Glomerular visceral epithelial cell (primary cell): ENCODE data around the gene DLGAP1.
A peak's percentile ranks its signal among the peaks of the same experiment; 100 is the strongest.

Source experiments
- DNase-seq: peaks from one replicate; pipeline ENCODE4 v3.0.0-alpha.2; 2016; ENCODE audit errors: extremely low spot score

The DLGAP1 gene

GRCh38 chr18:3947383-3947782 lies 507.7 kb downstream of the DLGAP1 start:
- DNase-seq, result no peak

- no peak for DNase-seq
These were observed 519.8 kb downstream of the DLGAP1 start for GRCh38 chr18:3935305-3935704.

- DNase-seq, result no peak
These were observed 522.8 kb downstream of the DLGAP1 start for GRCh38 chr18:3932276-3932675.

GRCh38 chr18:3931542-3932112 lies 523.5 kb downstream of the DLGAP1 start:
- no peak for DNase-seq

- DNase-seq, result no peak
These were observed 524.1 kb downstream of the DLGAP1 start for GRCh38 chr18:3931013-3931315.

DNA sequence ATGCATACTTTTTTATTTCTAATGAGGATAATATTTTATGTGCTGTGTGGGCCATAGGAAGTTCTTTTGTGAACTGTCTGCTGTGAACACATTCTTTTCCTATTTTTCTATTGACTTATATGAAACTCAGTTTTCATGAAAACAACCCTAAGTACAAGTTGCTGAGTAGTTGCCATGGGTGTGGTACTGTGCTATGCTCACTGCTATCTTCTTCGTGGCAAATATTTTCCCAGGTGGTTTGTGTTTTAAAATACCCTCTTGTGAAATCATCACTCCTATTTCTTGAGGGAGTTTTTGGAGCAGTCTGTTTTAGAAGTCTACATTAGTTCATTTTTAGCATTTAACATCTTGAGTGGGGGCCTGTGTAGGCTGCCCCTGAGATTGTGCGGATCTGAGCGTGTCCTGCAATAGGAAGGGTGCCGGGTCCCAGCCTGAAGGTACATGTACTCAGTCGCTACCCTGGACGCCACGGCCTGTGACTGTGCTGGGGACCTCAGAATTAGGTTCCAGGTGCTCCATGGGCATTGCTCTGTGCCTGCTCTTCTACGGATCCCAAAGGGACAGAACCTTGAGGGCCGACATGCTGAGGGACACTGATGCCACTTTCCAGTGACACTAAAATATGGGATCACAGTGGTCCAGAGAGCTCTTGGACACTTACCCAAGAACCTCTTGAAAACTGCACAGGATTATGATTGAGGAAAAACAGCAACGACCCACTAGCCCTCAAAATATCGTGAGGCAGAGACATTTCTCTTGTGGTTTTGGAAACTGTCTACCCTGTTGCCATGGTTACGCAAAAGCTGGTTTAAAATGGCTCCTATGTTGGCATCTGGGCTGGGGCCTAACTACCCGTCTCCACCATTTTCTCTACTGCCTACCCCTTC lies 524.7 kb downstream of the DLGAP1 start:
- DNase-seq, result no peak

GRCh38 chr18:3924455-3924854 lies 530.7 kb downstream of the DLGAP1 start:
- no peak for DNase-seq

DNA sequence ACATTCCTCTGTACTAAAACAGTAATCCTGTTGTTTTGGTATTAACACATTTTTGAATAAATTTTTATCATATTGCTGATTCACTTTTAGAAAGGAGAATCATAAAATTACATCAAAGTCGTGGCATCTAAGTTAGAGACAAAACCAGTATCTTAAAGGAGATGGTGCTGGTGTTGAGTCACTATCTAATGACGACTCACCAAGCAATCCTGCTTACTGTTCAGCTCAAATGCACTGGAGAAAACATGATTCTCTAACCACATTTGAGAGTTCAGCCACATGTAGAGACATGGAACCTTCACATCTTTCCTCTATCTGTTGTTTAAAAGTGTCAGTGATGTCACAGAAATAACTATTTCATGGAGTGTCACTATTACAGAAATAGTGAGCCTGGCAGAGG lies 531.4 kb downstream of the DLGAP1 start:
- peak; percentile 59 for DNase-seq

GRCh38 chr18:3921826-3922225 lies 533.3 kb downstream of the DLGAP1 start:
- no peak for DNase-seq

DNA sequence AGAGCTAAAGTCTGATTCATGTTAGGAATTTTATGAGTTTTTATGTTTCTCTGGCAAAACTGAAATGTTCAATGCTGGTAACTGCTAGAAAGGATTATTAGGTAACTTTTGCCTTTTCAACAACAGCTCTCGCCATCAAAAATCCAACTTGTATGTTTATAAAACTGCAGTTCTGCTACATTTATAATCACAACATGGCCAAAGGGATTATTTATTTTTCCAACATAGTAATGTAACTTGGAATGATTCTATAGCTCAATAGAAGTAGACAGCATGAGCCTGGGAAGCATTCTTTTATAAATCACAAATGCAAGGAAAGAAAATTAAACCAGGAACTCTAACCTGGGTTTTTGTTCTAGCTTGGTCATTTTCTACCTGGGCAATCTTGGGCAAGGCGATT lies 534.3 kb downstream of the DLGAP1 start:
- no peak for DNase-seq

DNA sequence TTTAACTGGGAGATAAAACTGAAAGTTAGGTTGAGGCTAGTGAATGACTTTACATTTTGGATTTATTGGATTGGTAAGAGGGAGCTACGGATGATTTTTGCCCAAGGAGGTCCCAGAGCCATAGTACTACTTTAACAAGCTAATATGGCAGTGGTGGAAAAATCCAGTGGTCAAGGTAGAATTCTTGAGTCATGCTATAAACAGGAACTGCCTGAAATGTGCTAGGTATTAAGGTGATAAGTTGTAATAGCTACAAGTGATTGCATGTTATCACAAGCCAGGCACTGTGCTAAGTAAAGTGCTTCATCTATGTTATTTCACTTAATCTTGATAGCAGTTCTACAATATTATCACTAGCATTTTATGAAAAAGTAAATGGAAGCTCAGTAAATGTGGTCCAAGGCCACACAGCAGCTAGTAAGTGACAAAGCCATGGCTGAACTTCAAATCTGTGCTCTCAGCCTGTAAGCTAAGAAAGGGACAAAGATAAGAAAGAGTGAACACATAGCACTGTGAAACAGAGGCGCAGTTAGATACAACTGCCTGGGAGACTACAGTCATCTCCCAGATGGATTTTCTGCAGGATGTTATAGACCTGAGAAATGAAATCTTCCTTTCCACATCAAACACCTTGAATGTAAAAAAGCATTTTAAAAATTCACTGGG lies 535.6 kb downstream of the DLGAP1 start:
- DNase-seq, result no peak

- no peak for DNase-seq
These were observed 539.0 kb downstream of the DLGAP1 start for GRCh38 chr18:3916082-3916481.

DNA sequence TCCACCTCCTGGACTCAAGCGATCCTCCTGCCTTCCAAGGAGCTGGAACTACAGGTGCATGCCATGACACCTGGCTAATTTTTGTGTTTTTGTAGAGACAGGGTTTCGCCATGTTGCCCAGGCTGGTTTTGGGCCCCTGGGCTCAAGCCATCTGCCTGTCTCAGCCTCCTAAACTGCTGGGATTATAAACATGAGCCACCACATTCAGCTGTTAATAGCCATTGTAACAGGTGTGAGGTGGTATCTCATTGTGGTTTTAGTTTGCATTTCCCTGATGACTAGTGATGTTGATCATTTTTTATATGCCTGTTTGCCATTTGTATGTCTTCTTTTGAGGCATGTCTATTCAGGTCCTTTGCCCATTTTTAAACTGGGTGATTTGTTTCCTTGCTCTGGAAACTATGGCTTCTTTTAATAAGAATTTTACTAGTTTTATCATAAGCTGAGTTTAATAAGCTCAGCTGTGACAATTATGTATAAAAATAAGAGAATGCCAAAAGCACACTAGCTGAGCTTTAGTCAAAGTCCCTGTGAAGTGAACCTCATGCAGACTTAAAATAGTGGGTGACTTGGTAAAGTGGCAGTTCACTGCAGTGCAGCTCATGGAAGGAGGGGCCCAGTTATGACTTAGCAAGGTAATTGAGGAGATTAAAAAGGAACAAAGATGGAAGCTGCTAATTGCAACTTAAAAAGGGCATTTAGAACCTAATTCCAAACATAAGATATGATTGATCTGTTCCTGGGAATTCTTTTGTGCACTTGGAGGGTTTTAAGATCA lies 540.1 kb downstream of the DLGAP1 start:
- no peak for DNase-seq

GRCh38 chr18:3914109-3914508 lies 541.0 kb downstream of the DLGAP1 start:
- no peak for DNase-seq

- no peak for DNase-seq
These were observed 542.4 kb downstream of the DLGAP1 start for GRCh38 chr18:3912705-3913104.

GRCh38 chr18:3911413-3911812 lies 543.7 kb downstream of the DLGAP1 start:
- no peak for DNase-seq

DNA sequence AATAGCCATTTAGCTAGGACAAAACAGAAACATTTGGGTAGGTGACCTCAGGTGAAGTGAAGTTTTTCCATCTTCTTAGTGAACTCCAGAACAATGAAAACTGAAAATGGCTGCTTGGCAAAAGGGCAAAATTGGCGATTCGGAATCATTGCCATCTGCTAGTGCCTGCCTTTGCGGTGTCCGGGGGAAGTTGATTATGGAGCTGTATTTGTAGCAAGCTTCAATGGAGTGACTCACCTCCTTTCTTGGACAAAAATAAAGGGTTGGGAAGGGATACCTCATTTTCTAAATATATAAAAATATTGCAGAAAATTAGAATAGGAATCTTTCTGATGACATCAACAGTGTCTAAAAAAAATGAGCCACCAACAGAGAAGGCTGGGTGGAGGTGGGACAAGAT lies 544.6 kb downstream of the DLGAP1 start:
- no peak for DNase-seq

DNA sequence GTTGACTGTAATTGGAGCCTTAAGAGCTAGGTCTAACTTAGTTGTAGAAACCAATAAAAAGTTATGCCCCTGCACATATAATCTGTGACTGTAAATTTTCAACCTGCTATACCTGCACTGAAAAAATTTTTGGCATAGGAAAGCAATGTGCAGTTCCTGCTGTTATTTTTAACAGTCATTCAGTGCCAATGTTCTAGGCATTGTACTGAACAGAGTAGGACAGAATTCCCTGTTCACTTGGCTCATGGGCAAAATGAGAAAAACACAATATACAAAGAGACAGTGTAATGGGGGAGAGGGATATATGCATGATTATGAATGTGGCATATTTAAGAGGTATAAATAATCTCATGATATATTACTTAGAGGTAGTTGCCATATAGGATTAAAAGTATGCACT lies 547.2 kb downstream of the DLGAP1 start:
- DNase-seq, result no peak

DNA sequence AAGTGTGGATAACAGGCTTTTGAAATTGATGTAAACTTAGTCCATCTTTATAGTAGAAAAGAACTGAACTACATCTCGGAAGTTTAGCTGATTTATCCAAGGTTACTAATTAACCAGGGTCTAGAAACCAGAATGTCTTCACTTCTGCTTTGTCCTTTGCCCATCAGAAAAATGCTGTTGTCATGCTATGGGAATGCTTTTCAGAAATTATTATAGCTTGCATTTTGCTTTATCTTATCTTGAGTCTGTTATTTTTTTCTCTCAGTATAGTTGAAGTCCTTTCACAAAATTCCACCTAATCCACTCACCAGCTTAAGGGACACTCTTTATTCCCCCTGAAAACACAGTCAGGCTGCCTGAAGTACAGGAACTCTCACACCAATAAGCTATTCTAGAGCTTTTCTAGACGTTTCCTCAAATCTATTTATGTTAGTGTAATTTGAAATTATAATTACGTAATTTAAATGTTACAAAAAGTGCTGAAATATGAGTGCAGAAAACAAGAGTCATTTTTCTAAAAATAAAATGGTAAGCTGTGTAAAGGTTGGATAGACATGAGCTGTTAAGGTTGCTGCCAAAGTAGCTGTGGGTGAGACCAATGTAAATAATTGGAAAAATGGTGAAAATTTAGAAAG lies 548.9 kb downstream of the DLGAP1 start:
- DNase-seq, result peak; percentile 44

DNA sequence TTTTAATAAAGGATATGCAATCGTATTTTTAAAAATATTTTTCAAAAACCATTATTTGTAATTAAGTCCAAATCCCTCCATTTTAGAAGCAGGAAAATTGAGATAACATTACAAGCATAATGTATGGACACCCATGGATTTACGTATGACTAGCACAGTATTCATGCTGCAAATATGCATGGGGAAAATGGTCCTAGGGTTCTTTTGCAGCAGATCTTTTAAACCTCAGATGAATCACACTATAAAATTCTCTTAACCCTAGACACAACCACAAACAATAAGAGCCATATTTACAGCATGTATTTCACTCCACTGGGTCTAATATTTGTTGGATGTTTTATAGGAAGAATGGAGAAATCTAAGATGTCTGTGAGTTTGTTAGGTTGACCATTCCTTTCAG lies 551.8 kb downstream of the DLGAP1 start:
- DNase-seq, result peak; percentile 75

DNA sequence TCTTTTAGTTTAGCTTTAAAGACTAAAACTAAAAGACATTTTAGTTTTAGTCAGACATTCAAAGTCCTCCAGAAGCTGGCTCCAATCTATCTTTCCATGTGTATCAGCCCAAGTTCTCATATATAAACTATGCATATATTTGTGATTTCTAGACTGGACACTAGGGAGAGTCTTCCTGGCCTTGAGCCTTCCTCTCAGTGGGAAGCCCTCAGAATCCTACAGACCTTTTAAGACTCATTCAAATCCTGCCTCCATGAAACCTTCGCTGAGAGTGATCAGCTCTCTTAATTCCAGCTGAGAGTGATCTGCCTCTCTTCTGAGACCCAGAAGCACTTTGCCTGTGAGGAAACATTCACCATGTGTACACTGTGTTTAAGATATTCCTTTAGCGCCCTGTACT lies 552.4 kb downstream of the DLGAP1 start:
- DNase-seq, result no peak

DNA sequence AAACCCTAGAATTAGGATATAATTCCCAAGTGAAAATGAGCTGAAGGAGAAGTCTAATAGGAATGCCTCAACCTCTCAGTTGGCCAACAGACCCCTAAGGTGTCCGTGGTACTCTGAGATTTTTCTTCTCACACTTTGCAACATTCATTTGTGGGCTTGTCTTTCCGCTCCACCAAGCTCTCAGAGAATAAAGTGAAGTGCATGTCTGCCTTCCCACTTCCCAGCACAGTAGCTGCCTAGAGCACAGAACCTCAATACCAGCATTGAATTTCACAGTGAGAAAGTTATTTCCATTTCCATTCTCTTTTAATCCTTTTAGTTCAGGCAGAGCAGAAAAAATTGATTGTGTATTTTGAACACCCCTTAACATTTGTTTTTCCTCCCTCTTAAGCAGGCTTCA lies 553.3 kb downstream of the DLGAP1 start:
- DNase-seq, result peak; percentile 51
